GM19452 (cell line): Measurements from ENCODE around the gene TGFBR2.
"Not testable (repeated sequence)": the region's sequence is repeated elsewhere in the genome, so short reads cannot be mapped to it uniquely, and the experiment has no call there.

Source experiments
- ATAC-seq: cut with Tn5 transposase; IDR thresholded peaks from one replicate; pipeline ENCODE4 v1.9.1; 2021; ENCODE audit not compliant: unreplicated experiment

The TGFBR2 gene

GRCh38 chr3:30617653-30618052 lies 11.3 kb downstream of the TGFBR2 start:
- no peak for ATAC-seq

- no peak for ATAC-seq
Observed at GRCh38 chr3:30618526-30618925, 12.1 kb downstream of the TGFBR2 start.

- ATAC-seq: no peak
Observed at GRCh38 chr3:30619318-30619717, 12.9 kb downstream of the TGFBR2 start.

GRCh38 chr3:30620402-30621360 lies 14.3 kb downstream of the TGFBR2 start:
- ATAC-seq: no peak

GRCh38 chr3:30621576-30621975 lies 15.2 kb downstream of the TGFBR2 start:
- ATAC-seq: no peak

- ATAC-seq: no peak
Observed at GRCh38 chr3:30622047-30622545, 15.7 kb downstream of the TGFBR2 start.

GRCh38 chr3:30622790-30623189 lies 16.4 kb downstream of the TGFBR2 start:
- ATAC-seq: no peak

GRCh38 chr3:30623351-30623750 lies 16.9 kb downstream of the TGFBR2 start:
- no peak for ATAC-seq

- ATAC-seq: not testable (repeated sequence)
Observed at GRCh38 chr3:30624480-30624879, 18.1 kb downstream of the TGFBR2 start.

- ATAC-seq: no peak
Observed at GRCh38 chr3:30625541-30626438, 19.4 kb downstream of the TGFBR2 start.

- ATAC-seq: no peak
Observed at GRCh38 chr3:30626443-30627180, 20.2 kb downstream of the TGFBR2 start.

- no peak for ATAC-seq
Observed at GRCh38 chr3:30628205-30628900, 22.0 kb downstream of the TGFBR2 start.

- no peak for ATAC-seq
Observed at GRCh38 chr3:30628901-30629590, 22.6 kb downstream of the TGFBR2 start.

GRCh38 chr3:30629746-30630145 lies 23.3 kb downstream of the TGFBR2 start:
- ATAC-seq: no peak

GRCh38 chr3:30630238-30631030 lies 24.0 kb downstream of the TGFBR2 start:
- no peak for ATAC-seq

GRCh38 chr3:30631243-30631904 lies 25.0 kb downstream of the TGFBR2 start:
- peak; percentile 45 for ATAC-seq

- no peak for ATAC-seq
Observed at GRCh38 chr3:30632065-30632464, 25.7 kb downstream of the TGFBR2 start.

- no peak for ATAC-seq
Observed at GRCh38 chr3:30632521-30632920, 26.1 kb downstream of the TGFBR2 start.
